ENCODE data around the gene IL1RAPL2. TPM values are rescaled to one million over a fixed set of nuclear protein-coding genes. Genes with fewer than 3 reads are reported as not detected.

IL1RAPL2 gene
- total RNA-seq, 1 donor from 2014 or later, result 0.58 TPM

GRCh38 chrX:105167233-105167632 lies 601.2 kb downstream of the IL1RAPL2 start:
- H3K9me3 Mint-ChIP-seq, result peaks cover 4% of the 10 kb centered on the region
- H3K36me3 Mint-ChIP-seq (ENCODE audit: low read depth), result no peaks in the 10 kb centered on the region
- H3K4me3 Mint-ChIP-seq, result no peak overlapping the region
- TF ChIP-seq CTCF (conservative IDR thresholded peaks at IDR 0.05), result no peak
- peaks cover 8% of the 10 kb centered on the region for H3K4me1 Mint-ChIP-seq
- no peaks in the 10 kb centered on the region for H3K27me3 Mint-ChIP-seq (ENCODE audit: low read depth)
- H3K27ac Mint-ChIP-seq (ENCODE audit: unreplicated experiment), result no peak overlapping the region
- no peak for DNase-seq (ENCODE audit: low read depth, low spot score)

- H3K4me1 Mint-ChIP-seq, result peaks cover 8% of the 10 kb centered on the region
- no peak overlapping the region for H3K4me3 Mint-ChIP-seq
- H3K9me3 Mint-ChIP-seq, result peaks cover 4% of the 10 kb centered on the region
- H3K27me3 Mint-ChIP-seq (ENCODE audit: low read depth), result no peaks in the 10 kb centered on the region
- DNase-seq (ENCODE audit: low read depth, low spot score), result no peak
- no peaks in the 10 kb centered on the region for H3K36me3 Mint-ChIP-seq (ENCODE audit: low read depth)
- no peak overlapping the region for H3K27ac Mint-ChIP-seq (ENCODE audit: unreplicated experiment)
- TF ChIP-seq CTCF (conservative IDR thresholded peaks at IDR 0.05), result no peak
Measured at GRCh38 chrX:105168577-105168976, 602.6 kb downstream of the IL1RAPL2 start.

DNA sequence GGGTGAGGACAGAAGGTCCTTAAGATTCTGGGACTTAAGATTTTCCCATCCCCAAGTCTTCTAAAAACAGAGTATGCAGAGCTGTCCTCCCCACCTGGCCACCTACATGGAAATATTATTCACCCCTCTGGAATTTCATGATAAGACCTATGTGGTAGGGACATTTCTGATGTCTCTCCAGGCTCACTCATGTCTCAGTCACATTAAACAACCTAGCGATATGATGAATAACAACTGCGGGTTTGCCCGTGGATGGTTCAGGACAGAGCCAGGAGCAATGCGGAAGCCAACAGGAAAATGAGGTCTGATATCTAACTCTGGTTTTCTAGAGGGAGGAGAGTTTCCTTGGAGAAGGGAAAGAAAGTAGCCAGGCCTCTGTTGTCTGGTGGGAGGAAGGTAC lies 607.1 kb downstream of the IL1RAPL2 start:
- H3K9me3 Mint-ChIP-seq, result peaks cover 4% of the 10 kb centered on the region
- H3K4me1 Mint-ChIP-seq, result peaks cover 4% of the 10 kb centered on the region
- H3K36me3 Mint-ChIP-seq (ENCODE audit: low read depth), result no peaks in the 10 kb centered on the region
- no peak for DNase-seq (ENCODE audit: low read depth, low spot score)
- H3K27ac Mint-ChIP-seq (ENCODE audit: unreplicated experiment), result no peak overlapping the region
- H3K27me3 Mint-ChIP-seq (ENCODE audit: low read depth), result no peaks in the 10 kb centered on the region
- no peak for TF ChIP-seq CTCF (conservative IDR thresholded peaks at IDR 0.05)
- H3K4me3 Mint-ChIP-seq, result no peak overlapping the region

DNA sequence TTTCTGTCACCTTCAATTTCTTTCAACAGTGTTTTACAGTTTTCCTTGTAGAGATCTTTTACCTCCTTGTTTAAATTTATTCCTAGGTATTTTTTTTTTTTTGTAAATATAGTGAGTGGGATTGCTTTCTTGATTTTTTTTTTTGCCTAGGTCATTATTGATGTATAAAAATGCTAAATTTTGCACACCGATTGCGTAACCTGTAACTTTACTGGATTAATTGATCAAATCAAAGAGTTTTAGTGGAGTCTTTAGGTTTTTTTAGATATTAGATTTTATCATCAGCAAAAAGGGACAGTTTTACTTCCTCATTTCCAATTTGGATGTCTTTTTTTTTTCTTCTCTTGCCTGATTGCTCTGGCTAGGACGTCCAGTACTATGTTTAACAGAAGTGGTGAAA lies 613.6 kb downstream of the IL1RAPL2 start:
- Mint-ChIP-seq H3K27ac (ENCODE audit: unreplicated experiment) (no peak overlapping the region), H3K36me3 (ENCODE audit: low read depth) (peaks cover 4% of the 10 kb centered on the region), H3K4me3 (no peak overlapping the region), H3K27me3 (ENCODE audit: low read depth) (no peaks in the 10 kb centered on the region), H3K9me3 (peaks cover 12% of the 10 kb centered on the region), H3K4me1 (no peaks in the 10 kb centered on the region)
- no peak for DNase-seq (ENCODE audit: low read depth, low spot score)
- no peak for TF ChIP-seq CTCF (conservative IDR thresholded peaks at IDR 0.05)

DNA sequence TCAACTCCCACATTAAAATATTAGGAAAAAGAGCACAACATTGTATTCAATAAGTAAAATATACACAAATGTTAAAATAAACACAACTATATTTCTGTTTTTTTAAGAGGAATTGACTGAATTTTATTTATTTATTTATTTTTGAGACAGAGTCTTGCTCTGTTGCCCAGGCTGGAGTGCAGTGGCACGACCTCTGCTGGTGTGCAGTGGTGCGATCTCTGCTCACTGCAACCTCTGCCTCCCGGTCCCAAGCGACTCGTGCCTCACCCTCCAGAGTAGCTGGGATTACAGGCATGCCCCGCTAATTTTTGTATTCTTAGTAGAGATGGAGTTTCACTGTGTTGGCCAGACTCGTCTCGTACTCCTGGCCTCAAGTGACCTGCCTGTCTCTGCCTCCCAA lies 623.1 kb downstream of the IL1RAPL2 start:
- H3K36me3 Mint-ChIP-seq (ENCODE audit: low read depth), result no peaks in the 10 kb centered on the region
- H3K4me1 Mint-ChIP-seq, result no peaks in the 10 kb centered on the region
- no peak overlapping the region for H3K4me3 Mint-ChIP-seq
- DNase-seq (ENCODE audit: low read depth, low spot score), result no peak
- H3K27ac Mint-ChIP-seq (ENCODE audit: unreplicated experiment), result no peak overlapping the region
- no peaks in the 10 kb centered on the region for H3K27me3 Mint-ChIP-seq (ENCODE audit: low read depth)
- TF ChIP-seq CTCF (conservative IDR thresholded peaks at IDR 0.05), result no peak
- no peaks in the 10 kb centered on the region for H3K9me3 Mint-ChIP-seq
